Vagina (tissue), 2 donors: Measurements from ENCODE around the gene HCFC1. TPM values are rescaled to one million over a fixed set of nuclear protein-coding genes. Genes with fewer than 3 reads are reported as not detected.
A peak's percentile ranks its signal among the peaks of the same experiment; 100 is the strongest.

ENCODE experiments used
- DNase-seq, 2 donors: peaks; one replicate each; pipeline ENCODE4 v3.0.0-alpha.2; 2017; ENCODE audit errors: extremely low spot score in 2 of 2
- H3K27ac ChIP-seq: fragments of 200-600 bp; sonication (generic); one replicate; pipeline ENCODE4 v1.5.1; 2019
- H3K27me3 ChIP-seq: fragments of 200-600 bp; sonication (generic); one replicate; pipeline ENCODE4 v1.5.1; 2019
- H3K36me3 ChIP-seq, 2 donors: fragments of 200-600 bp; sonication (generic); one replicate each; pipeline ENCODE4 v1.5.1; 2017 to 2019
- H3K4me1 ChIP-seq: fragments of 200-600 bp; sonication (generic); one replicate; pipeline ENCODE4 v1.5.1; 2019
- H3K4me3 ChIP-seq, 2 donors: fragments of 200-600 bp; sonication (generic); 1 replicate in 1 of 2; 2 replicates in 1 of 2; pipeline ENCODE4 v1.5.1; 2016 to 2019
- H3K9me3 ChIP-seq: fragments of 200-600 bp; sonication (generic); one replicate; pipeline ENCODE4 v1.5.1; 2019
- CTCF ChIP-seq, 3 experiments: fragments of 450-650 bp in 2 of 3; fragments of 200-600 bp in 1 of 3; sonication (generic) in 1 of 3; IDR thresholded peaks; one replicate each; pipeline ENCODE4 v1.5.1; 2017 to 2019; ENCODE audit warnings: antibody characterized with exemption in 3 of 3, mild to moderate bottlenecking in 2 of 3, moderate library complexity in 2 of 3
- POLR2A ChIP-seq, 2 donors: fragments of 450-650 bp; IDR thresholded peaks; one replicate each; pipeline ENCODE4 v1.6.1; 2017; ENCODE audit warnings: antibody characterized with exemption in 2 of 2, mild to moderate bottlenecking in 2 of 2, moderate library complexity in 2 of 2
- POLR2AphosphoS5 ChIP-seq, 2 donors: sonication (generic); formaldehyde crosslinking; IDR thresholded peaks; one replicate each; pipeline ENCODE4 v1.9.0; 2017; ENCODE audit warnings: antibody characterized with exemption in 2 of 2, mild to moderate bottlenecking in 2 of 2, low read depth in 1 of 2; ENCODE audit not compliant: insufficient read depth in 1 of 2
- intact Hi-C: fragments of 100-400 bp; cut with DNase I; formaldehyde crosslinking; loops from one replicate; pipeline ENCODE4 v1.15.1; 2023
- total RNA-seq: library from RNA; depleted of rRNA; stranded (reverse); fragments of >200 nt; gene quantifications from one replicate; pipeline ENCODE4 v1.2.3, GENCODE V29; 2016

Gene HCFC1
- total RNA-seq, 1 donor from 2014 or later, result 38.8 TPM

GRCh38 chrX:153954558-153955227 lies 16.9 kb downstream of the HCFC1 start:
- TF ChIP-seq CTCF (IDR thresholded peaks at IDR 0.05), result no peak
- no peak for TF ChIP-seq POLR2AphosphoS5 (IDR thresholded peaks at IDR 0.05; ENCODE audit: insufficient read depth in 1 of 2, low read depth in 1 of 2)
- Histone ChIP-seq H3K4me3 (no peak overlapping the region), H3K36me3 (peaks cover 0 to 82% of the 10 kb centered on the region in 2 donors), H3K4me1 (no peaks in the 10 kb centered on the region), H3K27ac (no peak overlapping the region), H3K9me3 (no peaks in the 10 kb centered on the region), H3K27me3 (no peaks in the 10 kb centered on the region)
- intact Hi-C loops, result no loop called here
- DNase-seq, result no peak

- TF ChIP-seq CTCF (IDR thresholded peaks at IDR 0.05) (no peak), POLR2A (IDR thresholded peaks at IDR 0.05) (no peak), POLR2AphosphoS5 (IDR thresholded peaks at IDR 0.05; ENCODE audit: insufficient read depth in 1 of 2, low read depth in 1 of 2) (no peak)
- no peak for DNase-seq
- peak overlapping the region; percentile 17 for H3K27ac ChIP-seq
- no peak overlapping the region for H3K4me3 ChIP-seq
- intact Hi-C loops, result no loop called here
- H3K27me3 ChIP-seq, result no peaks in the 10 kb centered on the region
- H3K4me1 ChIP-seq, result no peaks in the 10 kb centered on the region
- H3K36me3 ChIP-seq, result peaks cover 0 to 79% of the 10 kb centered on the region in 2 donors
- H3K9me3 ChIP-seq, result no peaks in the 10 kb centered on the region
These were observed 17.6 kb downstream of the HCFC1 start for GRCh38 chrX:153953892-153954557.

- H3K27ac ChIP-seq, result peak overlapping the region; percentile 17
- DNase-seq, result no peak
- no peaks in the 10 kb centered on the region for H3K4me1 ChIP-seq
- H3K27me3 ChIP-seq, result no peaks in the 10 kb centered on the region
- H3K9me3 ChIP-seq, result no peaks in the 10 kb centered on the region
- no peak overlapping the region for H3K4me3 ChIP-seq
- peaks cover 0 to 73% of the 10 kb centered on the region in 2 donors for H3K36me3 ChIP-seq
- peak; percentile 95 to 97 (median 95) for TF ChIP-seq CTCF (IDR thresholded peaks at IDR 0.05)
- peak; percentile 33 to 48 for TF ChIP-seq POLR2AphosphoS5 (IDR thresholded peaks at IDR 0.05; ENCODE audit: insufficient read depth in 1 of 2, low read depth in 1 of 2)
- TF ChIP-seq POLR2A (IDR thresholded peaks at IDR 0.05), result no peak
- intact Hi-C loops, result no loop called here
These were observed 18.2 kb downstream of the HCFC1 start for GRCh38 chrX:153953342-153953830.

- Histone ChIP-seq H3K4me1 (no peaks in the 10 kb centered on the region), H3K27me3 (no peaks in the 10 kb centered on the region), H3K4me3 (peak overlapping the region in 1 of 2 donors; percentile 8), H3K9me3 (no peaks in the 10 kb centered on the region), H3K36me3 (peaks cover 0 to 67% of the 10 kb centered on the region in 2 donors), H3K27ac (peak overlapping the region; percentile 17)
- no peak for TF ChIP-seq POLR2A (IDR thresholded peaks at IDR 0.05)
- TF ChIP-seq POLR2AphosphoS5 (IDR thresholded peaks at IDR 0.05; ENCODE audit: insufficient read depth in 1 of 2, low read depth in 1 of 2), result no peak
- DNase-seq, result no peak
- intact Hi-C loops, result no loop called here
These were observed 19.1 kb downstream of the HCFC1 start for GRCh38 chrX:153952373-153953026.

- no peak for TF ChIP-seq POLR2AphosphoS5 (IDR thresholded peaks at IDR 0.05; ENCODE audit: insufficient read depth in 1 of 2, low read depth in 1 of 2)
- no peak for TF ChIP-seq CTCF (IDR thresholded peaks at IDR 0.05)
- TF ChIP-seq POLR2A (IDR thresholded peaks at IDR 0.05), result no peak
These were observed 19.8 kb downstream of the HCFC1 start for GRCh38 chrX:153951683-153952372.

More at GRCh38 chrX:153951683-153952372, 19.8 kb downstream of the HCFC1 start:
- no peak for DNase-seq
- H3K36me3 ChIP-seq, result peaks cover 0 to 60% of the 10 kb centered on the region in 2 donors
- intact Hi-C loops, result no loop called here
- peak overlapping the region in 1 of 2 donors; percentile 8 for H3K4me3 ChIP-seq
- no peaks in the 10 kb centered on the region for H3K27me3 ChIP-seq
- H3K27ac ChIP-seq, result no peak overlapping the region
- no peaks in the 10 kb centered on the region for H3K4me1 ChIP-seq
- H3K9me3 ChIP-seq, result no peaks in the 10 kb centered on the region
